HCT116 (cell line): ENCODE results near the gene DCDC2. TPM values are rescaled to one million over a fixed set of nuclear protein-coding genes. Genes with fewer than 3 reads are reported as not detected.
"Not testable (repeated sequence)": the region's sequence is repeated elsewhere in the genome, so short reads cannot be mapped to it uniquely, and the experiment has no call there.

Experiments
- ATAC-seq: fragments of 200-7000 bp; cut with Tn5 transposase; 2 replicates; pipeline ENCODE4 v1.9.1; 2020; ENCODE audit warnings: mild to moderate bottlenecking, moderate library complexity
- BruUV-seq: library from RNA; stranded (reverse); fragments of 400-500 nt; replicated peaks from 2 replicates; lab custom pipeline; 2021; lab: Mats Ljungman, UMichigan
- CTCF ChIA-PET: fragments of 300-600 bp; sonication (Branson Sonifier 250); formaldehyde crosslinking; loops from one replicate; lab custom pipeline; 2021; ENCODE audit warnings: antibody characterized with exemption; lab: Charles Lee
- POLR2A ChIA-PET: fragments of 300-600, 350-600 bp; sonication (Branson Sonifier 250); formaldehyde crosslinking; loops from one replicate; lab custom pipeline; 2021; ENCODE audit warnings: antibody characterized with exemption; lab: Charles Lee
- RAD21 ChIA-PET, 2 experiments: fragments of 300-600 bp; sonication (Branson Sonifier 250); formaldehyde crosslinking; loops; one replicate each; lab custom pipeline; 2023; ENCODE audit warnings: low total read pairs in 2 of 2; ENCODE audit not compliant: uncharacterized antibody in 2 of 2, unreplicated experiment in 2 of 2, low non-redundant PET in 1 of 2; lab: Charles Lee
- DNase-seq: peaks from one replicate; pipeline ENCODE4 v3.0.0-alpha.2; 2010; ENCODE audit warnings: low read depth, low spot score
- H2AFZ ChIP-seq: fragments of 200-600 bp; shearing (Covaris generic), sonication (generic); 2 replicates; pipeline ENCODE4 v1.6.1; 2017; ENCODE audit warnings: low read depth, mixed run types, mixed read lengths, antibody characterized with exemption, low read length; ENCODE audit not compliant: poor library complexity, severe bottlenecking
- H3K27ac ChIP-seq: 2 replicates; pipeline ENCODE4 v1.5.1; 2012; ENCODE audit warnings: low read depth, low read length
- H3K27me3 ChIP-seq: fragments of 200-600 bp; sonication (generic); 2 replicates; pipeline ENCODE4 v1.6.1; 2016; ENCODE audit warnings: mixed run types, low read length, mixed read lengths; ENCODE audit not compliant: insufficient read depth
- H3K36me3 ChIP-seq, 2 experiments: fragments of 200-500 bp in 1 of 2; fragments of 200-600 bp in 1 of 2; sonication (Bioruptor generic) in 1 of 2; sonication (generic) in 1 of 2; 2 replicates each; pipeline versions ENCODE4 v1.5.1 to v1.6.1; 2014 to 2016; ENCODE audit warnings: low read length in 2 of 2, inconsistent platforms in 1 of 2, mixed read lengths in 1 of 2, mixed run types in 1 of 2; ENCODE audit not compliant: insufficient read depth in 2 of 2, control insufficient read depth in 1 of 2
- H3K4me1 ChIP-seq, 2 experiments: fragments of 200-600 bp in 1 of 2; sonication (generic) in 1 of 2; 2 replicates each; pipeline versions ENCODE4 v1.5.1 to v1.6.1; 2012 to 2017; ENCODE audit warnings: low read length in 2 of 2, inconsistent platforms in 1 of 2, mild to moderate bottlenecking in 1 of 2, mixed read lengths in 1 of 2, mixed run types in 1 of 2, moderate library complexity in 1 of 2; ENCODE audit not compliant: insufficient read depth in 2 of 2, control insufficient read depth in 1 of 2
- H3K4me2 ChIP-seq: fragments of 200-600 bp; sonication (generic); 2 replicates; pipeline ENCODE4 v1.6.1; 2017; ENCODE audit warnings: mixed run types, low read length, mixed read lengths
- H3K4me3 ChIP-seq, 2 experiments: fragments of 200-600 bp in 1 of 2; sonication (generic) in 1 of 2; replicated peaks in 1 of 2; 2 replicates each; pipeline ENCODE4 v1.5.1; 2011 to 2016; ENCODE audit warnings: low read length in 2 of 2, control low read depth in 1 of 2, low read depth in 1 of 2, mild to moderate bottlenecking in 1 of 2, mixed read lengths in 1 of 2, mixed run types in 1 of 2
- H3K79me2 ChIP-seq: fragments of 200-600 bp; sonication (generic); 2 replicates; pipeline ENCODE4 v1.6.1; 2017; ENCODE audit warnings: mild to moderate bottlenecking, mixed run types, low read length, moderate library complexity, mixed read lengths; ENCODE audit not compliant: insufficient read depth
- H3K9ac ChIP-seq: fragments of 200-600 bp; sonication (generic); 2 replicates; pipeline ENCODE4 v1.6.1; 2016; ENCODE audit warnings: low read length, mixed read lengths
- H3K9me2 ChIP-seq: fragments of 200-600 bp; sonication (generic), shearing (Covaris generic); 2 replicates; pipeline ENCODE4 v1.6.1; 2017; ENCODE audit warnings: mixed run types, mild to moderate bottlenecking, moderate library complexity; ENCODE audit not compliant: insufficient read depth
- H3K9me3 ChIP-seq, 2 experiments: fragments of 200-500 bp in 1 of 2; fragments of 200-600 bp in 1 of 2; sonication (Bioruptor generic) in 1 of 2; sonication (generic) in 1 of 2; 2 replicates each; pipeline ENCODE4 v1.6.1; 2014 to 2017; ENCODE audit warnings: low read length in 2 of 2, mixed read lengths in 2 of 2, inconsistent platforms in 1 of 2, low read depth in 1 of 2, mild to moderate bottlenecking in 1 of 2, mixed run types in 1 of 2, moderate library complexity in 1 of 2; ENCODE audit not compliant: control insufficient read depth in 1 of 2, insufficient read depth in 1 of 2
- H4K20me1 ChIP-seq: fragments of 200-600 bp; sonication (generic), shearing (Covaris generic); 2 replicates; pipeline ENCODE4 v1.6.1; 2017; ENCODE audit warnings: mixed run types, mild to moderate bottlenecking, moderate library complexity; ENCODE audit not compliant: insufficient read depth
- CEBPB ChIP-seq: IDR thresholded peaks from 2 replicates; pipeline ENCODE4 v1.6.1; 2012; ENCODE audit warnings: low read depth
- CTCF ChIP-seq, 3 experiments: fragments of 200-600 bp in 1 of 3; sonication (generic) in 1 of 3; IDR thresholded peaks in 2 of 3; conservative IDR thresholded peaks in 1 of 3; 2 replicates each; pipeline ENCODE4 v1.5.1; 2012 to 2017; ENCODE audit warnings: low read depth in 2 of 3, low read length in 2 of 3, antibody characterized with exemption in 1 of 3, borderline replicate concordance in 1 of 3, control low read depth in 1 of 3, mild to moderate bottlenecking in 1 of 3, mixed read lengths in 1 of 3, mixed run types in 1 of 3, moderate library complexity in 1 of 3; ENCODE audit not compliant: insufficient read depth in 1 of 3
- EGR1 ChIP-seq: IDR thresholded peaks from 2 replicates; pipeline ENCODE4 v1.6.1; 2012; ENCODE audit warnings: low read depth
- ELF1 ChIP-seq: IDR thresholded peaks from 2 replicates; pipeline ENCODE4 v1.6.1; 2012; ENCODE audit warnings: low read depth, borderline replicate concordance
- EZH2phosphoT487 ChIP-seq: fragments of 200-600 bp; IDR thresholded peaks from 2 replicates; pipeline ENCODE4 v1.6.1; 2018; ENCODE audit warnings: antibody characterized with exemption, borderline replicate concordance
- POLR2A ChIP-seq: IDR thresholded peaks from 2 replicates; pipeline ENCODE4 v1.7.0; 2011; ENCODE audit warnings: borderline replicate concordance; ENCODE audit not compliant: insufficient read depth, insufficient read length; ENCODE audit errors: extremely low read depth
- SP1 ChIP-seq: IDR thresholded peaks from 2 replicates; pipeline ENCODE4 v1.6.1; 2012; ENCODE audit warnings: low read depth
- TCF7L2 ChIP-seq: IDR thresholded peaks from 2 replicates; pipeline ENCODE4 v1.7.0; 2011; ENCODE audit warnings: borderline replicate concordance, inconsistent platforms; ENCODE audit not compliant: insufficient read depth, insufficient read length; ENCODE audit errors: extremely low read depth
- ZBTB33 ChIP-seq: IDR thresholded peaks from 2 replicates; pipeline ENCODE4 v1.6.1; 2011; ENCODE audit warnings: mild to moderate bottlenecking, low read length, moderate library complexity; ENCODE audit not compliant: insufficient replicate concordance; ENCODE audit errors: extremely low read depth
- ZFX ChIP-seq: fragments of 450-650 bp; IDR thresholded peaks from 2 replicates; pipeline ENCODE4 v1.6.1; 2017
- intact Hi-C: fragments of 100-400 bp; cut with micrococcal nuclease; formaldehyde crosslinking; loops from 2 replicates; pipeline ENCODE4 v1.10.0; 2022
- total RNA-seq: library from RNA; stranded (reverse); gene quantifications from one replicate; pipeline ENCODE4 v1.2.1, GENCODE V29; 2021; ENCODE audit not compliant: unreplicated experiment

The DCDC2 gene
- total RNA-seq, 1 experiment from 2014 or later: 0.17 TPM

- RAD21 ChIA-PET, ATAC-seq, POLR2A ChIA-PET: not testable (repeated sequence)
Measured at GRCh38 chr6:24293852-24294251, 64.0 kb downstream of the DCDC2 start.

GRCh38 chr6:24287239-24287638 lies 70.6 kb downstream of the DCDC2 start:
- DNase-seq (no peak), ATAC-seq (no peak)
- H2AFZ ChIP-seq: no peak overlapping the region
- no peak overlapping the region for H3K4me2 ChIP-seq
- POLR2A ChIA-PET: no interaction called here
- H3K79me2 ChIP-seq: no peaks in the 10 kb centered on the region
- no peak overlapping the region for H3K27ac ChIP-seq
- no TSS peak for BruUV-seq
- RAD21 ChIA-PET: no interaction called here
- H3K36me3 ChIP-seq: no peaks in the 10 kb centered on the region
- no peaks in the 10 kb centered on the region for H3K9me2 ChIP-seq
- TF ChIP-seq CTCF (IDR thresholded peaks at IDR 0.05 in 2 of 3, conservative IDR thresholded peaks at IDR 0.05 in 1 of 3; ENCODE audit: borderline replicate concordance in 1 of 3, insufficient read depth in 1 of 3, low read depth in 2 of 3, low read length in 2 of 3) (no peak), CEBPB (no peak), ZBTB33 (no peak), ELF1 (no peak), TCF7L2 (no peak), POLR2A (no peak), EZH2phosphoT487 (no peak), ZFX (no peak), SP1 (no peak), EGR1 (no peak)
- no peaks in the 10 kb centered on the region for H3K27me3 ChIP-seq
- H3K9me3 ChIP-seq: no peaks in the 10 kb centered on the region
- CTCF ChIA-PET: interaction anchor here (0.5 kb wide), 1 partner anchor 13 kb away, joined by 5 read pairs; no protein-coding TSS in a partner anchor
- H3K4me1 ChIP-seq: peaks cover 4 to 6% of the 10 kb centered on the region in 2 experiments; a peak in 2 of 4 replicates
- intact Hi-C loops: no loop called here
- no peak overlapping the region for H3K4me3 ChIP-seq
- H4K20me1 ChIP-seq: no peaks in the 10 kb centered on the region
- H3K9ac ChIP-seq: no peak overlapping the region

More at GRCh38 chr6:24293852-24294251, 64.0 kb downstream of the DCDC2 start:
- BruUV-seq, H3K27me3 ChIP-seq, CTCF ChIA-PET, H3K9me3 ChIP-seq, H3K9ac ChIP-seq, DNase-seq, H3K27ac ChIP-seq, intact Hi-C loops, H3K4me2 ChIP-seq, H3K9me2 ChIP-seq, H4K20me1 ChIP-seq, H3K36me3 ChIP-seq, H2AFZ ChIP-seq, H3K79me2 ChIP-seq, H3K4me3 ChIP-seq, H3K4me1 ChIP-seq: not testable (repeated sequence)
